K562 (cell line): Measurements from ENCODE around the gene ADAMTS14. TPM values are rescaled to one million over a fixed set of nuclear protein-coding genes. Genes with fewer than 3 reads are reported as not detected.

ENCODE experiments used
- ATF1 ChIP-seq, 2 experiments: fragments of 450-650 bp in 1 of 2; IDR thresholded peaks; 2 replicates each; pipeline ENCODE4 v1.6.1; 2016; ENCODE audit warnings: missing compliant biosample characterization in 1 of 2, missing genetic modification characterization in 1 of 2
- ATF7 ChIP-seq: fragments of 450-650 bp; IDR thresholded peaks from 2 replicates; pipeline ENCODE4 v1.7.1; 2014; ENCODE audit warnings: mild to moderate bottlenecking, moderate library complexity
- CSDE1 ChIP-seq, 2 experiments: fragments of 450-650 bp; IDR thresholded peaks; 2 replicates each; pipeline ENCODE4 v1.6.1; 2016; ENCODE audit warnings: mild to moderate bottlenecking in 1 of 2
- EP400 ChIP-seq: fragments of 450-650 bp; IDR thresholded peaks from 2 replicates; pipeline ENCODE4 v1.6.1; 2017; ENCODE audit warnings: antibody characterized with exemption, mild to moderate bottlenecking, moderate library complexity
- ESRRA ChIP-seq: fragments of 450-650 bp; IDR thresholded peaks from 2 replicates; pipeline ENCODE4 v1.6.1; 2014; ENCODE audit warnings: low read depth, mild to moderate bottlenecking, moderate library complexity, borderline replicate concordance
- FOXA3 ChIP-seq, 2 experiments: fragments of 450-650 bp in 1 of 2; sonication (generic) in 1 of 2; formaldehyde crosslinking; IDR thresholded peaks in 1 of 2; conservative IDR thresholded peaks in 1 of 2; 2 replicates each; pipeline versions ENCODE4 v1.4.0 to v1.8.0; 2020 to 2022; ENCODE audit warnings: mild to moderate bottlenecking in 2 of 2, missing genetic modification reagents in 1 of 2
- FOXJ2 ChIP-seq: fragments of 200-800 bp; sonication (Bioruptor generic); IDR thresholded peaks from 2 replicates; pipeline ENCODE4 v1.6.1; 2016; ENCODE audit warnings: missing genetic modification characterization, missing compliant biosample characterization
- HDAC2 ChIP-seq: fragments of 450-650 bp; IDR thresholded peaks from 2 replicates; pipeline ENCODE4 v1.6.1; 2016; ENCODE audit warnings: mild to moderate bottlenecking
- HDGF ChIP-seq: fragments of 450-650 bp; IDR thresholded peaks from 2 replicates; pipeline ENCODE4 v1.6.1; 2016
- L3MBTL2 ChIP-seq: fragments of 450-650 bp; IDR thresholded peaks from 2 replicates; pipeline ENCODE4 v1.6.1; 2016; ENCODE audit warnings: mild to moderate bottlenecking, moderate library complexity
- NFRKB ChIP-seq: fragments of 450-650 bp; IDR thresholded peaks from 2 replicates; pipeline ENCODE4 v1.6.1; 2016; ENCODE audit warnings: low read depth
- NRF1 ChIP-seq, 2 experiments: fragments of 450-650 bp; IDR thresholded peaks in 1 of 2; conservative IDR thresholded peaks in 1 of 2; 2 replicates each; pipeline ENCODE4 v1.6.1; 2014; ENCODE audit warnings: mild to moderate bottlenecking in 2 of 2
- PHTF2 ChIP-seq: fragments of 250-450 bp; sonication (Bioruptor Pico); IDR thresholded peaks from 2 replicates; pipeline ENCODE4 v1.5.0; 2021; ENCODE audit warnings: mild to moderate bottlenecking
- RUNX1 ChIP-seq: sonication (generic); IDR thresholded peaks from 2 replicates; pipeline ENCODE4 v1.6.1; 2016; ENCODE audit warnings: antibody characterized with exemption, low read depth
- SETDB1 ChIP-seq: IDR thresholded peaks from one replicate; pipeline ENCODE4 v1.6.1; 2012; ENCODE audit warnings: low read length, control low read depth, inconsistent platforms
- TBP ChIP-seq: optimal IDR thresholded peaks from 2 replicates; pipeline ENCODE3; 2011; ENCODE audit warnings: low read depth, low read length, improper control_type of control experiment
- ZNF133 ChIP-seq: fragments of 250-450 bp; sonication (Bioruptor Pico); IDR thresholded peaks from 2 replicates; pipeline ENCODE4 v1.4.0; 2020; ENCODE audit warnings: mild to moderate bottlenecking
- ZNF217 ChIP-seq: sonication (generic); formaldehyde crosslinking; IDR thresholded peaks from 2 replicates; pipeline ENCODE4 v1.8.0; 2022; ENCODE audit warnings: mild to moderate bottlenecking, missing genetic modification reagents
- ZNF347 ChIP-seq: fragments of 450-650 bp; formaldehyde crosslinking; IDR thresholded peaks from 2 replicates; pipeline ENCODE4 v1.4.0; 2020; ENCODE audit warnings: low read depth, mild to moderate bottlenecking, moderate library complexity
- ZSCAN32 ChIP-seq: fragments of 450-650 bp; formaldehyde crosslinking; IDR thresholded peaks from 2 replicates; pipeline ENCODE4 v1.4.0; 2020; ENCODE audit warnings: mild to moderate bottlenecking, moderate library complexity
- polyA plus RNA-seq, 8 experiments: library from polyadenylated mRNA; depleted of rRNA in 4 of 8; stranded (reverse) in 5 of 8; unstranded in 3 of 8; fragments of >200 nt; fragmentation: Nextera tagmentation in 2 of 8; fragmentation: Illumina TruSeq in 1 of 8; extraction: Ambion mirVana in 2 of 8; extraction: Trizol in 1 of 8; gene quantifications; 2 replicates each; pipeline versions ENCODE4 v1.2.1 to v1.2.3, GENCODE V29; 2011 to 2014; ENCODE audit warnings: inconsistent platforms in 1 of 8, missing spikeins in 1 of 8
- total RNA-seq, 7 experiments: library from RNA; depleted of rRNA in 6 of 7; stranded (reverse); fragments of >200 nt in 6 of 7; fragmentation: Illumina TruSeq in 2 of 7; extraction: Trizol in 2 of 7; gene quantifications; 2 replicates each; pipeline versions ENCODE4 v1.2.1 to v1.2.3, GENCODE V29; 2011 to 2021; ENCODE audit warnings: low replicate concordance in 1 of 7
- TF ChIP-seq, protein P1 (sequence below): fragments of 250-450 bp; sonication (Bioruptor Pico); IDR thresholded peaks from 2 replicates; pipeline ENCODE4 v1.8.0; 2022; ENCODE audit warnings: moderate library complexity, mild to moderate bottlenecking, inconsistent platforms

ADAMTS14 gene
- total and polyA plus RNA-seq, 9 of the 15 experiments (the other 6 are each of a cell fraction or from before 2014, with no cell fraction given): 0.04 to 37.4 (median 15.9) TPM

DNA sequence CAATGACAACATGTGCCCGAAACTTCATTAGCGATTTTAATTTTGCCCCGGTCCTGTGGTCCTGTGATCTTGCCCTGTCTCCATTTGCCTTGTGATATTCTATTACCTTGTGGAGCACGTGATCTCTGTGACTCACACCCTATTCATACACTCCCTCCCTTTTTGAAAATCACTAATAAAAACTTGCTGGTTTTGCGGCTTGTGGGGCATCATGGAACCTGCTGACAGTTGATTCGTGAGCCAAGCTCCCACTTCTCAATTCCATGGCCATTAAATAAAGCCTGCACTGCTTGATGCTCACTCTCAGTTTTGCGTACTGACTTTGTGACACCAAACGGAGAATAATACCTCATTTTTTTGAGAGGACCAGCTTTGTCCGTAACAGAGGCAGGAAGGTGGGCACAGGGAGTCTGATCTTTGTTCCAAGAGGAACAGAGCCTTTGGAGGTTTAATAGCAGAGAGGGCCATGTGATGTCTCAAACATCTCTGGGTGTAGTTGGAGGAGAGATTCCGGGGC lies 3.8 kb upstream of the ADAMTS14 start (continued):
- 0 out of 4 replicates have a peak, but pooled peaks of 1 of the 2 experiments have one; percentile 25 for TF ChIP-seq NRF1 (conservative IDR thresholded peaks at IDR 0.05 in 1 of 2, IDR thresholded peaks at IDR 0.05 in 1 of 2)
- peak; percentile 73; the same call in 1 of the 2 replicates for TF ChIP-seq FOXJ2
- no peak for TF ChIP-seq EP400
- TF ChIP-seq, protein P1, sequence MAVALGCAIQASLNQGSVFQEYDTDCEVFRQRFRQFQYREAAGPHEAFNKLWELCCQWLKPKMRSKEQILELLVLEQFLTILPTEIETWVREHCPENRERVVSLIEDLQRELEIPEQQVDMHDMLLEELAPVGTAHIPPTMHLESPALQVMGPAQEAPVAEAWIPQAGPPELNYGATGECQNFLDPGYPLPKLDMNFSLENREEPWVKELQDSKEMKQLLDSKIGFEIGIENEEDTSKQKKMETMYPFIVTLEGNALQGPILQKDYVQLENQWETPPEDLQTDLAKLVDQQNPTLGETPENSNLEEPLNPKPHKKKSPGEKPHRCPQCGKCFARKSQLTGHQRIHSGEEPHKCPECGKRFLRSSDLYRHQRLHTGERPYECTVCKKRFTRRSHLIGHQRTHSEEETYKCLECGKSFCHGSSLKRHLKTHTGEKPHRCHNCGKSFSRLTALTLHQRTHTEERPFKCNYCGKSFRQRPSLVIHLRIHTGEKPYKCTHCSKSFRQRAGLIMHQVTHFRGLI (CRISPR knock-in tag): no peak; the same call in 1 of the 2 replicates
- TF ChIP-seq ATF1 (CRISPR knock-in tag; IDR thresholded peaks at IDR 0.05): no peak
- peak; percentile 50 for TF ChIP-seq ATF1 (tag; IDR thresholded peaks at IDR 0.05)
- TF ChIP-seq CSDE1 (IDR thresholded peaks at IDR 0.05): no peak
- TF ChIP-seq HDGF: peak; percentile 47; the same call in 1 of the 2 replicates
- no peak for TF ChIP-seq SETDB1
- peak; percentile 94 for TF ChIP-seq NFRKB
- 0 out of 2 replicates have a peak, but pooled peaks have one; percentile 23 for TF ChIP-seq ZNF347 (CRISPR knock-in tag)
- peak; percentile 84 for TF ChIP-seq HDAC2
- TF ChIP-seq FOXA3 (CRISPR knock-in tag; conservative IDR thresholded peaks at IDR 0.05 in 1 of 2, IDR thresholded peaks at IDR 0.05 in 1 of 2): 0 out of 4 replicates have a peak, but pooled peaks of 1 of the 2 experiments have one; percentile 29
- TF ChIP-seq L3MBTL2: peak; percentile 93
- peak; percentile 2 for TF ChIP-seq TBP
- peak; percentile 33; the same call in 1 of the 2 replicates for TF ChIP-seq ATF7
- 0 out of 2 replicates have a peak, but pooled peaks have one; percentile 4 for TF ChIP-seq ZNF133 (CRISPR knock-in tag)
- TF ChIP-seq ZSCAN32 (CRISPR knock-in tag): no peak
- TF ChIP-seq ESRRA: peak; percentile 52
- no peak for TF ChIP-seq ZNF217 (CRISPR knock-in tag)
- TF ChIP-seq RUNX1: no peak
- TF ChIP-seq PHTF2 (CRISPR knock-in tag): 0 out of 2 replicates have a peak, but pooled peaks have one; percentile 22
